ENCODE measurements around the gene LARP1.
A peak's percentile ranks its signal among the peaks of the same experiment; 100 is the strongest.

The LARP1 gene

DNA sequence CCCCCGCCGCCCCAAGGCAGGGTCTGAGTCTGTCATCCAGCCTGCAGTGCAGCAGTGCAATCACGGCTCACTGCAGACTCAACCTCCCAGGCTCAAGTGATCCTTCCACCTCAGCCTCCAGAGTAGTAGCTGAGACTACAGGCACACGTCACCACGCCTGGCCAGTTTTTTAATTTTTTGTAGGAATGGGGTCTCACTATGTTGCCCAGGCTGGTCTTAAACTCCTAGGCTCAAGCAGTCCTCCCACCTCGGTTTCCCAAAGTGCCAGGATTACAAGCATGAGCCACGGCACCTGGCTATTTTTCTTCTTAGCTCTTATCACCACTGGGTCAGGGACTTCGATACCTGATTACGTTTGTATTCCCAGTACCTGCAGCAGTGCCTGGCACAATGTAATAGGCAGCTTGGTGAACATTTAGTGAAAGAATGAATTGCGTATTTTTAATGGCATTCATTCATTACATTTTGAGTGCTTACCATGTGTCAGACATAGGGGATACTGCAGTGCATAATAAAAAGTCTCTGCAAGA, 10.3 kb downstream of the LARP1 start:
- Histone ChIP-seq H3K36me3 (ENCODE audit: insufficient read depth, low read length) (no peaks in the 10 kb centered on the region), H3K27ac (ENCODE audit: low read depth, low read length) (no peak overlapping the region), H3K9ac (ENCODE audit: low read length) (no peak overlapping the region), H3K9me3 (ENCODE audit: low read length) (no peaks in the 10 kb centered on the region), H3K4me3 (ENCODE audit: low read depth in 1 of 2, low read length in 2 of 2) (no peak overlapping the region), H3K4me1 (ENCODE audit: insufficient read depth, low read length) (peaks cover 65% of the 10 kb centered on the region), H3K27me3 (ENCODE audit: control insufficient read depth in 1 of 2, insufficient read depth in 2 of 2, low read length in 2 of 2) (no peaks in the 10 kb centered on the region)

GRCh38 chr5:154766558-154767281, 11.5 kb downstream of the LARP1 start:
- Histone ChIP-seq H3K27me3 (ENCODE audit: control insufficient read depth in 1 of 2, insufficient read depth in 2 of 2, low read length in 2 of 2) (no peaks in the 10 kb centered on the region), H3K27ac (ENCODE audit: low read depth, low read length) (no peak overlapping the region), H3K9ac (ENCODE audit: low read length) (no peak overlapping the region), H3K4me1 (ENCODE audit: insufficient read depth, low read length) (peaks cover 63% of the 10 kb centered on the region), H3K36me3 (ENCODE audit: insufficient read depth, low read length) (no peaks in the 10 kb centered on the region), H3K9me3 (ENCODE audit: low read length) (no peaks in the 10 kb centered on the region), H3K4me3 (ENCODE audit: low read depth in 1 of 2, low read length in 2 of 2) (no peak overlapping the region)

DNA sequence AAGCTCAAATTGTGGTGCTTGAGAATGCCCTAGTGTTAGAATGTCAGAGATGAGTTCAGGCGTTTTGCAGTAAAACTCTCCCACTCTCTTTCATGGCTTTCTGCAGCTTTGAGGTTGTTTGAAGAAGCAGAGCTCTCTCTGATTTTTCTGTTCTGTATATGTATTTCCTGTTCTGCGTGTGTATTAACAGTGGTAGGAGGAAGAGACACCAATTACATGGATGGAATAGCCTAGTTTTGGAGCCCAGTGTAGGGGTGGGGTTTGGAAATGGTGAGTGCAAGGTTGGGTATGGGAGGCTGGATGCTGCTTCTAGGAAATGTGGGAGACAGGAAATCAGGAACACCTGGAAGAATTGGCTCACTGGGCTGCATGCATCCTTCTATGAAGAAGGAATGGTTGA, 12.4 kb downstream of the LARP1 start:
- H3K4me3 ChIP-seq (ENCODE audit: low read depth in 1 of 2, low read length in 2 of 2) = no peak overlapping the region
- H3K27ac ChIP-seq (ENCODE audit: low read depth, low read length) = no peak overlapping the region
- H3K9me3 ChIP-seq (ENCODE audit: low read length) = no peaks in the 10 kb centered on the region
- H3K36me3 ChIP-seq (ENCODE audit: insufficient read depth, low read length) = no peaks in the 10 kb centered on the region
- no peak overlapping the region for H3K9ac ChIP-seq (ENCODE audit: low read length)
- no peaks in the 10 kb centered on the region for H3K27me3 ChIP-seq (ENCODE audit: control insufficient read depth in 1 of 2, insufficient read depth in 2 of 2, low read length in 2 of 2)
- H3K4me1 ChIP-seq (ENCODE audit: insufficient read depth, low read length) = peaks cover 61% of the 10 kb centered on the region

GRCh38 chr5:154768207-154768606, 13.0 kb downstream of the LARP1 start:
- Histone ChIP-seq H3K36me3 (ENCODE audit: insufficient read depth, low read length) (no peaks in the 10 kb centered on the region), H3K27me3 (ENCODE audit: control insufficient read depth in 1 of 2, insufficient read depth in 2 of 2, low read length in 2 of 2) (no peaks in the 10 kb centered on the region), H3K9me3 (ENCODE audit: low read length) (no peaks in the 10 kb centered on the region), H3K4me3 (ENCODE audit: low read depth in 1 of 2, low read length in 2 of 2) (no peak overlapping the region), H3K27ac (ENCODE audit: low read depth, low read length) (no peak overlapping the region), H3K4me1 (ENCODE audit: insufficient read depth, low read length) (peaks cover 64% of the 10 kb centered on the region), H3K9ac (ENCODE audit: low read length) (no peak overlapping the region)

DNA sequence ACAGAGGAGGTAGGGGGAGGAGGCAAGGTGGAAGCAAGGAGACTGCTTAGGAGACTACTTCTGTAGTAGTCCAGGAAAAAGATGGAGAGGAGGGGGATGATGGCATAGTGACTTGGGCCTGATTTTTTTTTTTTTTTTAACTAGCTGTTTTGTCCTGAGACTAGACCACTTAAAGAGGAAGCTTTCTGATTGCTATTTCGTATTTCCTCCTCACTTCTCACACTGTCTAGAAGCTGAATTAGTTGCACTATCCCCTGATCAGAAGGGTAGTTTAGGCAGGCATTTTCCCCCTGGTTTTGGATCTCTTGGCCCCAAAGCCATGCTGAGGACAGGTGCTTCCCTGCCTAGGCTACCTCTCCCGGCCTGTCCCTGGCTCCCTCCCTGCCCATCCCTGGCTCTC, 14.9 kb downstream of the LARP1 start:
- no peak overlapping the region for H3K27ac ChIP-seq (ENCODE audit: low read depth, low read length)
- H3K4me1 ChIP-seq (ENCODE audit: insufficient read depth, low read length) = peaks cover 73% of the 10 kb centered on the region
- no peak overlapping the region for H3K9ac ChIP-seq (ENCODE audit: low read length)
- no peaks in the 10 kb centered on the region for H3K9me3 ChIP-seq (ENCODE audit: low read length)
- no peaks in the 10 kb centered on the region for H3K36me3 ChIP-seq (ENCODE audit: insufficient read depth, low read length)
- H3K4me3 ChIP-seq (ENCODE audit: low read depth in 1 of 2, low read length in 2 of 2) = no peak overlapping the region
- H3K27me3 ChIP-seq (ENCODE audit: control insufficient read depth in 1 of 2, insufficient read depth in 2 of 2, low read length in 2 of 2) = no peaks in the 10 kb centered on the region

- peak overlapping the region; percentile 53 for H3K27ac ChIP-seq (ENCODE audit: low read depth, low read length)
- H3K9me3 ChIP-seq (ENCODE audit: low read length) = no peaks in the 10 kb centered on the region
- no peaks in the 10 kb centered on the region for H3K36me3 ChIP-seq (ENCODE audit: insufficient read depth, low read length)
- H3K9ac ChIP-seq (ENCODE audit: low read length) = peak overlapping the region; percentile 15
- peaks cover 73% of the 10 kb centered on the region for H3K4me1 ChIP-seq (ENCODE audit: insufficient read depth, low read length)
- peak overlapping the region in 1 of 2 donors; percentile 34 for H3K4me3 ChIP-seq (ENCODE audit: low read depth in 1 of 2, low read length in 2 of 2)
- no peaks in the 10 kb centered on the region for H3K27me3 ChIP-seq (ENCODE audit: control insufficient read depth in 1 of 2, insufficient read depth in 2 of 2, low read length in 2 of 2)
Observed at GRCh38 chr5:154771383-154771901, 16.3 kb downstream of the LARP1 start.

- Histone ChIP-seq H3K36me3 (ENCODE audit: insufficient read depth, low read length) (no peaks in the 10 kb centered on the region), H3K4me3 (ENCODE audit: low read depth in 1 of 2, low read length in 2 of 2) (no peak overlapping the region), H3K9ac (ENCODE audit: low read length) (no peak overlapping the region), H3K4me1 (ENCODE audit: insufficient read depth, low read length) (peaks cover 64% of the 10 kb centered on the region), H3K27ac (ENCODE audit: low read depth, low read length) (no peak overlapping the region), H3K9me3 (ENCODE audit: low read length) (no peaks in the 10 kb centered on the region), H3K27me3 (ENCODE audit: control insufficient read depth in 1 of 2, insufficient read depth in 2 of 2, low read length in 2 of 2) (no peaks in the 10 kb centered on the region)
Observed at GRCh38 chr5:154773326-154773725, 18.1 kb downstream of the LARP1 start.

- no peaks in the 10 kb centered on the region for H3K36me3 ChIP-seq (ENCODE audit: insufficient read depth, low read length)
- H3K27ac ChIP-seq (ENCODE audit: low read depth, low read length) = no peak overlapping the region
- no peaks in the 10 kb centered on the region for H3K27me3 ChIP-seq (ENCODE audit: control insufficient read depth in 1 of 2, insufficient read depth in 2 of 2, low read length in 2 of 2)
- H3K9me3 ChIP-seq (ENCODE audit: low read length) = no peaks in the 10 kb centered on the region
- H3K4me1 ChIP-seq (ENCODE audit: insufficient read depth, low read length) = peaks cover 62% of the 10 kb centered on the region
- H3K4me3 ChIP-seq (ENCODE audit: low read depth in 1 of 2, low read length in 2 of 2) = no peak overlapping the region
- no peak overlapping the region for H3K9ac ChIP-seq (ENCODE audit: low read length)
Observed at GRCh38 chr5:154776167-154776566, 21.0 kb downstream of the LARP1 start.

DNA sequence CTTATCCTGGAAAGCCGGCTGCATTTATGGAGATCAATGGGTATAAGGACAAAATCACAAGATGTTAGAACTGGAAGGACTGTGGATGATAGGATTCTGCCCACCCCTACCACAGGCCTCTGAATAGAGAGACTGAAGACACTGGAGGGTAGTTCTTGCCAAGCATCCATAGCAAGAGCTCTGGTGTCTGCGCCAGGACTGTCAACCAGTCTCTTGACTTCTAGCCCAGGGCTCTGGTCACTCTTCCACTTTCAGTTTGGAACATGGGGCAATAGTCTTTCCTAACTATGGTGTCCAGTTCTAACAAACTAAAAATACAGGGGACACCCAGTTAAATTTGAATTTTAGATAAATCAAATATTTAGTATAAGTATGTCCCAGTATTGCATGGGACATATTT, 23.4 kb downstream of the LARP1 start:
- H3K4me1 ChIP-seq (ENCODE audit: insufficient read depth, low read length) = peaks cover 66% of the 10 kb centered on the region
- H3K36me3 ChIP-seq (ENCODE audit: insufficient read depth, low read length) = no peaks in the 10 kb centered on the region
- H3K4me3 ChIP-seq (ENCODE audit: low read depth in 1 of 2, low read length in 2 of 2) = no peak overlapping the region
- no peak overlapping the region for H3K9ac ChIP-seq (ENCODE audit: low read length)
- H3K27me3 ChIP-seq (ENCODE audit: control insufficient read depth in 1 of 2, insufficient read depth in 2 of 2, low read length in 2 of 2) = no peaks in the 10 kb centered on the region
- no peaks in the 10 kb centered on the region for H3K9me3 ChIP-seq (ENCODE audit: low read length)
- H3K27ac ChIP-seq (ENCODE audit: low read depth, low read length) = no peak overlapping the region

GRCh38 chr5:154779105-154779504, 23.9 kb downstream of the LARP1 start:
- H3K27me3 ChIP-seq (ENCODE audit: control insufficient read depth in 1 of 2, insufficient read depth in 2 of 2, low read length in 2 of 2) = no peaks in the 10 kb centered on the region
- H3K27ac ChIP-seq (ENCODE audit: low read depth, low read length) = no peak overlapping the region
- H3K9me3 ChIP-seq (ENCODE audit: low read length) = no peaks in the 10 kb centered on the region
- no peak overlapping the region for H3K9ac ChIP-seq (ENCODE audit: low read length)
- H3K36me3 ChIP-seq (ENCODE audit: insufficient read depth, low read length) = no peaks in the 10 kb centered on the region
- peaks cover 69% of the 10 kb centered on the region for H3K4me1 ChIP-seq (ENCODE audit: insufficient read depth, low read length)
- no peak overlapping the region for H3K4me3 ChIP-seq (ENCODE audit: low read depth in 1 of 2, low read length in 2 of 2)

GRCh38 chr5:154780128-154780527, 25.0 kb downstream of the LARP1 start:
- H3K9me3 ChIP-seq (ENCODE audit: low read length) = no peaks in the 10 kb centered on the region
- H3K4me1 ChIP-seq (ENCODE audit: insufficient read depth, low read length) = peaks cover 68% of the 10 kb centered on the region
- no peak overlapping the region for H3K4me3 ChIP-seq (ENCODE audit: low read depth in 1 of 2, low read length in 2 of 2)
- H3K9ac ChIP-seq (ENCODE audit: low read length) = no peak overlapping the region
- no peaks in the 10 kb centered on the region for H3K36me3 ChIP-seq (ENCODE audit: insufficient read depth, low read length)
- H3K27me3 ChIP-seq (ENCODE audit: control insufficient read depth in 1 of 2, insufficient read depth in 2 of 2, low read length in 2 of 2) = no peaks in the 10 kb centered on the region
- H3K27ac ChIP-seq (ENCODE audit: low read depth, low read length) = no peak overlapping the region

- Histone ChIP-seq H3K4me3 (ENCODE audit: low read depth in 1 of 2, low read length in 2 of 2) (no peak overlapping the region), H3K4me1 (ENCODE audit: insufficient read depth, low read length) (peaks cover 66% of the 10 kb centered on the region), H3K27ac (ENCODE audit: low read depth, low read length) (no peak overlapping the region), H3K9me3 (ENCODE audit: low read length) (no peaks in the 10 kb centered on the region), H3K27me3 (ENCODE audit: control insufficient read depth in 1 of 2, insufficient read depth in 2 of 2, low read length in 2 of 2) (no peaks in the 10 kb centered on the region), H3K36me3 (ENCODE audit: insufficient read depth, low read length) (no peaks in the 10 kb centered on the region), H3K9ac (ENCODE audit: low read length) (no peak overlapping the region)
Observed at GRCh38 chr5:154782326-154782725, 27.1 kb downstream of the LARP1 start.
